Measurements from ENCODE around the gene YEATS4.

Gene YEATS4

DNA sequence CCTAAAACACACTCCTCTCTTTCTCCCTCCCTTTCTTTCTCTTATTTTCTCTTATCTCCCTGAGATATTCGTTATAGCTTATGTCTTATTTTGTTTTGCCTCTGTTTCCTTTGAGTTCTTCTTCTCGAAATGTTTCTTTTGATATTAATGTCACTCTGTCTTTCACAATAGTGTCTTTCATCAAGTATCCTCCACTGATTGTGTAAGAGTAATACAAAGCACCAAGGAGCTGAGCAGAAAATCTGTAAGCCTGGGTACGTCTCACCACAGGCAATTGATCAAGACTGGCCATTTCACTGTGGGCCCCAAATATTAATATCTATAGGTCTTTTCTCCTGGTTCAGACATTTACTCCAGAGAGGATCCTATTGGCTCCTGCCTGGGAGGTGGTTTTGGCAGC lies 16.2 kb upstream of the YEATS4 start:
- no peak for DNase-seq

DNA sequence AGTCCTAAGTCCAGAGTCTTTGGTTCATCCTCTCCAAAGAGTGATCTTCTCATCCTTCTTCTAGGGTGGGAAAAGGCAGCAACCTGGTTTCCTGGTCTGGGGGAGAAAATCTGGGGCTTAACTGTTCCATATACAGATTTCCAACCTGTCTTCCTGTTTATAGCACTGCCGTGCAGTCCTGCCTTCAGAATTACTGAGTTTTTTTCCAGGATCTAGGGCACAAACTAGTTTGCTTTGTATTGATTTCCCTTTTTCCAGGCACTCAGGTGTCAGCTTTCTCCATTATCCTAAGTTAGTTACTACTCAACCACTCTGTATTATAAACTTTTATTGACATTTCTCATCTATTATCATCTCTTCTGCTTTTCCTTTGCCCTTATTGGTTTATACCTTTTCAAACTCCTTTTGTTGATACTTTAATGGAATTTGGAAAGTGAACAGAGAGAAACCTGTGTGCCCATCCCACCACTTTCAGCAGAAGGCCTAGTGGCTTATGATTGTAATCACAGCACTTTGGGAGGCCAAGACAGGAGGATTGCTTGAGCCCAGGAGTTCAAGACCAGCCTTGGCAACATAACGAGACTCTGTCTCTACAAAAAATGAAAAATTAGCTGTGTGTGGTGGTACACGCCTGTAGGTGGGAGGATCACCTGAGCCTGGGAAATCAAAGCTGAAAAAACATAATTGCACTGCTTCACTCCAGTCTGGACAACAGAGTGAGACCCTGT lies 15.5 kb upstream of the YEATS4 start:
- DNase-seq: no peak

DNA sequence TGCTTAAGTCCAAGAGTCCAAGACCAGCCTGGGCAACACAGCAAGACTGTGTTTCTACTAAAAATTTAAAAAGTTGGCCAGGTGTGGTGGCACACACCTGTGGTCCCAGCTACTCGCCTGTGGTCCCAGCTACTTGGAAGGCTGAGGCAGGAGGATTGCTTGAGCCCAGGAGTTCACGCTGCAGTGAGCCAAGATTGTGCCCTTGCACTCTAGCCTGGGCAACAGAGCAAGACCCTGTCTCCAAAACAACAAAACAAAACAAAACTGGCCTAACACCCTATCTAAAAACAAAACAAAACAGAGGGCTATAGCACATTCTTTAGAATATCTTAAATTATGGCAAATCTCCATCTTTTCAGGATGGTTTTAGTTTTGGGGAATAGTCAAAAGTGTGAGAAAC lies 14.5 kb upstream of the YEATS4 start:
- DNase-seq: no peak

DNA sequence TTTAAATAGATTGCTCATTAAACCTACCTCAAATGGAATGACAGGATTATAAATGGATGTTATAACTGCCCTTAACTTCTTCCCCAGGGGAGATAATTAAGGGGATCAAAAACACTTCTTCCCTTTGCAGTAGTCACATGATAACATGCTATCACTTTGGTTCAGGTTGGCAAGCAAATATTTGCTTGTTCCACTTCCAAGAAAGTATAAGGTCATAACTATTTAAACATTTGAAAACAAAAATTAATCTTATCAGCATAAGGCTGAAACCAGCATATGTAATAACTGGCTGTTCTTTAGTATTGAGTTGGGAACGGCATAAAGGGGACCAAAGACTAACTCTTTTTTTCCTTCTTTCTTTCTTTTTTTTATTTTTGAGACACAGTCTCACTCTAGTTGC lies 13.8 kb upstream of the YEATS4 start:
- no peak for DNase-seq

DNA sequence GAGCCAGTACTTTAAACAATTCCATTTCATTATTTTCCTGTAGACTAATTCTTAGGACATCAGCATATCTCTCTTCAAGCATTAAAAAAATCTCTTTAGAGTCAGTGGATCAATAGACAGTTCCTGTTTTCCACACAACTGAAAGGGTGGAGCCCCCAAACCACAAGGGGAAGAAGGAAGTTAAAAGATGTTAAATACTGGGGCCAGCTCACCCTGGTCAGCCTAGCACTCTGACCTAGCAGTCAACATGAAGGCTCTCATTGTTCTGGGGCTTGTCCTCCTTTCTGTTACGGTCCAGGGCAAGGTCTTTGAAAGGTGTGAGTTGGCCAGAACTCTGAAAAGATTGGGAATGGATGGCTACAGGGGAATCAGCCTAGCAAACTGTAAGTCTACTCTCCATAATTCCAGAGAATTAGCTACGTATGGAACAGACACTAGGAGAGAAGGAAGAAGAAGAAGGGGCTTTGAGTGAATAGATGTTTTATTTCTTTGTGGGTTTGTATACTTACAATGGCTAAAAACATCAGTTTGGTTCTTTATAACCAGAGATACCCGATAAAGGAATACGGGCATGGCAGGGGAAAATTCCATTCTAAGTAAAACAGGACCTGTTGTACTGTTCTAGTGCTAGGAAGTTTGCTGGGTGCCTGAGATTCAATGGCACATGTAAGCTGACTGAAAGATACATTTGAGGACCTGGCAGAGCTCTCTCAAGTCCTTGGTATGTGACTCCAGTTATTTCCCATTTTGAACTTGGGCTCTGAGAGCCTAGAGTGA lies 11.2 kb upstream of the YEATS4 start, which contains the start of gene LYZ:
Gene LYZ, plus strand, starts transcription at position 220 of the 777 bp plus-strand sequence. Its CDS starts 28 bp downstream, at position 248.
- no peak for DNase-seq

DNA sequence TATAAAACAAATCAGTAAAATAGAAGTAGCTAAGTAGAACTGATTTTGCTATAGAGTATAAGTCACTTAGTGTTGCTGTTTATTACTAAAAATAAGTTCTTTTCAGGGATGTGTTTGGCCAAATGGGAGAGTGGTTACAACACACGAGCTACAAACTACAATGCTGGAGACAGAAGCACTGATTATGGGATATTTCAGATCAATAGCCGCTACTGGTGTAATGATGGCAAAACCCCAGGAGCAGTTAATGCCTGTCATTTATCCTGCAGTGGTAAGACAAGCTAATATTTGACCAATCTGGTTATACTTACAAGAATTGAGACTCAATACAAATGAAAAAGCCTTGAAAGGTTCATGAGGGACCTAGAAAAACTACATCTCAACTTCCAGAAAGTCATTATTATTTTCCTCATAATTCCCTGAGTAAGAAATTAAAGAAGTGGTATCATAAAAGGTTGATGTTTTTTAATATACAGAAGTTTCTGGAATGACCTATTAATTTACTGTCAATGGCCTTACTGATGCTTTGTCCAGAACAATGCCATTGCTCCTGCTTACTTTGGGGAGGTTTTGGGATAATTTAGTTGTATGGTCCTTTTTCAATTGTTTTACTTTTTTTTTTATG lies 9.4 kb upstream of the YEATS4 start:
- no peak for DNase-seq

DNA sequence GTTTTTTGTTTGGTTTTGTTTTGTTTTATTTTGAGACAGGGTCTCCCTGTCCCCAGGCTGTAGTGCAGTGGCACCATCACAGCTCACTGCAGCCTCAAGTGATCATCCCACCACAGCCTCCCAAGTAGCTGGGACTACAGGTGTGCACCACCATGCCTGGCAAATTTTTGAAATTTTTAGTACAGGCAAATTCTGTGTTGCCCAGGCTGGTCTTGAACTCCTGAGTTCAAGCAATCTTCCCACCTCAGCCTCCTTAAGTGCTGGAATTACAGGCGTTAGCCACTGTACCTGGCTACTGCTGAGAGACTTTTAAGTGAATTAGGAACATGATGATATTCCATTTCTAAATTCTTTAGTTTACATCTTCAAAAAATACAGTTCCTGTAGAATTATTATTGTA lies 8.8 kb upstream of the YEATS4 start:
- DNase-seq: no peak

DNA sequence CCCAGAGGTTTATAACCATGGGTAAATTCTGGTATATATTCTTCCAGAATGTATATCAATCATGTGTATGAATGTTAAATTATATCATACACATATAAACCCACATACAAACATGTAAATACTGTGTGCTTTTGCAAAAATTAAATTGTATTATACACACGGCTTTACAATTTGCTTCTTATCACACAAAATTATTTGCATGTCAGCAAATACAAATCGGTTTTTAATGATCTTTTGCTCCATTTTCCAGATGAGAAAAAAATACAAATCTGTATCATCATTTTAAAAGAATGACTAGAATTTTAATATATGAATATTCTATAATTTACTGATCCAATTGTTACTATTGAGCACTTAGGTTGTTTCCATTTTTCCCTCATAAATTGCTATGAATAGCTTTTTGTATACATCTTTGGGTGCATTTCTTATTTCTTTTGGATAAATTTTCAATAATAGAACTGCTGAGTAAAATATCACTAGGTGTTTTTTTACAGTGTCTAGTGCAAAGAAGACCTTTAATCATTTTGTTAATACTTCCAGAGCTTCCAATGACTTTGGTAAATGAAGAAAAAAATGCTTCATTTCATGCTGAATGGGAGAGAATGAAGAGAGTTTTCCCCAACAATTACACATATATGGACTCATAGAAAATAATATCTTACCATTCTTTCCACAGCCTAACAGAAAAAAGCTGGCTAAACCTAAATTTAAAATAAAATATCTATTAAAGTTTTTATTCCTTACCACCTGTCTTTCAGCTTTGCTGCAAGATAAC lies 7.9 kb upstream of the YEATS4 start:
- no peak for DNase-seq

DNA sequence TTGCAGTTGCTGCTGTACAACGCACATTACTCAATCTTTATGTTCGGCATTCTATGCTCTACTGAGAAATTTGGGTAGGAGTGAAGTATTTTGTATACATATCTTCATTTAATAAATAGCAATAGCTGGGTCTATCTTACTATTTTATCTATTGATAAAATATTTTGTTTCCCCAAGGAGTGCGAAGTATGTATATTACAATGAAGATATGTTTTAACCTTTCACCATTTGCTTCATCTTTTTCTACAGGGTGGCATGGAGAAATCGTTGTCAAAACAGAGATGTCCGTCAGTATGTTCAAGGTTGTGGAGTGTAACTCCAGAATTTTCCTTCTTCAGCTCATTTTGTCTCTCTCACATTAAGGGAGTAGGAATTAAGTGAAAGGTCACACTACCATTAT lies 6.6 kb upstream of the YEATS4 start:
- DNase-seq: no peak

DNA sequence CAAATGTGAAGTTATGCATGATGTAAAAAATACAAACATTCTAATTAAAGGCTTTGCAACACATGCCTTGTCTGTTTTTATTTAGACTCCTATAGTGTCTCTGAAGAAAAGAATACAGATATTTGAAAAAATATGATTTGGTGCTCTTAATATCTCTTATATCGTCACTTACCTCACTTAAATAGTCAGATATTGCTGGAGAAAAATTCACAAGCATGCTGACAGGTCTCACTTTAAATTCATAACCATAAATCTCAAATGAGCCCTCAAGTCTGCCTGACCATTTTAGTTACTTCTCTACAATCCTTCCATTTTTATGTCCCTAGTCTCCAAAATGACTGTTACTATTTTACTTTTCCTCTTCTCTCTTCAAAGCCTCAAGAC lies 5.4 kb upstream of the YEATS4 start:
- no peak for DNase-seq

DNA sequence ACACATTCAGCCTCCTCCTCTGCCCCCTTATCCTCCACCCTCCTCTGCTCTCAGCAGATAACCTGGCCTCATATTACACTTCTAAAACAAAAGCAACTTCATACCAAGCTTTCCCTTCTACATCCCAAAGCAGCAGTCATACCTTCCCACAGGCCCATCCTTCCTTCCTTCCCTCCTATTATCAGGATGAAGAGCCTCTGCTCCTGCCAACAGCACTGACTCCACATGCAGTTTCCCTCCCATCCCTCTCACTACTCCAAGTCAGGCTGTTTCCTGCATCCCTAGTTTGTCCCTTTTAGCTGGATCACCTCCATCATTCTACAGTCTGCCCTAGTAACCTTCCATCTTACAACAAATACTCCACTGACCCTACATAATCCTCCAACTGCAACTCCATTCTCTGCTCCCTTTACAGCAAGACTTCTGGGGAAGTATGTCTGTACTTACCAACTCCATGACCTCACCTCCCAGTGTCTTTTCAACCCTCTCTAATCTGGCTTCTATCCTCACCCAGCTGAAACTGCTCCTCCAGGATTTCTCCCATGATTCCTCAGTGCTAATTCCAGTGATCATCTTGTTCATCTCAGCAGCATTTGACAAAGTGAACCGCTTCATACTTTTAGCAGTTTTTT lies 4.9 kb upstream of the YEATS4 start:
- no peak for DNase-seq

DNA sequence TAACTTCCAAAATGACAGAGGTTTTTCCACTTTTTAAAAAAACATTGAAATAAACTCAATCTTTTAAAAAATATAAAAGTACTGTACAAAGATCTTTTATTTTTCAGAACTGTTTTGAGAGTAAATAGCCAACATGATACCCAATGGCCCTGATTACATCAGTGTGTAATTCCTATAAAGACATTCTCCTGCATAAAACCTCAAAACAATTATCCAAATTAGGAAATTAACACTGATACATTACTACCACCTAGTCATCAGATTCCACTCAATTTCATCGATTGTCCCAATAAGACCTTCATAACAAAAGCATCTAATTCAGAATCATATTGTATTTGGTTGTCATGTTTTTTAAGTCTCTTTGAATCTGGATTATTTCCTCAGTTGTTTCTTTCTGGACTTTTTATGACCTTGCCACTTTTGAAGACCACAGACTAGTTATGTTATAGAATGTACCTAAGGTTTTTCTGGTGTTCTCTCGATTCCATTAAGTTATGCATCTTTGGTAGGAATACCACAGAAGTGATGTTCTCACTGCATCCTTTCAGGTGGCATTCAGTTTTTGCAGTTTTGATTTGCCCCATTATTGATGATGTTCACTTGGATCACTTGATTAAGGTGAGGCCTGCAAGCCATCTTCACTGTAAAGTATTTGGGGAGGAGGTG lies 4.0 kb upstream of the YEATS4 start:
- DNase-seq: no peak

DNA sequence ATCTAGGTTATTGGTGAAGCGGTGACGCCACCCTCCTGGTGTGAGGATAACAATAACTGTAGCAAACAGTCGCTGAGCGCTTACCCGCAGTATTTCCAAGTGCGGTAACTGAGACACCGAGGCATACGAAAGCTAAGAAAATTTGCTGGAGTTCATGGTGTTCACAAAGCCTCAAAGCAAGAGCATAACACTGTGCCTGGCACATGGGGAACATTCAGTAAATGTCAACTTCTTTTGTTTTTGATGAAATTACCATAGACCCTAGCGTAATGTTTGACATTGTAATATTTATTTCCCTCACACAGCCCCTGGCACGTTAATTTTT lies 767 bp downstream of the YEATS4 start:
- no peak for DNase-seq

DNA sequence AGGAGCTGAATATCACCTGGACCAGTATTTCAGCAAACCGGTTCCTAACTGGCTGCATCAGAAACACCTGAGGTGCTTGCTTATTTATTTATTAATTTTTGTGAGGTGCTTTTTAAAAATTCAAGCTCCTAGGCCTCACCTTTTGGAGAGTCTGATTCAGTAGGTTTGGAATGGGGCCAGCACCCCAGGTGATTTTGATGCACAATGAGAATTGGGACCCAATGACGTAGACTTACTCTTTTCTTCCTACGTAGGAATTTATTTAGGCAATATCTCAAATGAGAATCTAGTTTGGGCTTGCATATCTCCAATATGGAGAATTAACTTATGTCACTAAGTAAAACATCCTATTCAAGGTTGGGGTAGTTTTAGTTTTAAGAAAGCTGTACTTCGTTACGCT lies 7.3 kb downstream of the YEATS4 start:
- no peak for DNase-seq

DNA sequence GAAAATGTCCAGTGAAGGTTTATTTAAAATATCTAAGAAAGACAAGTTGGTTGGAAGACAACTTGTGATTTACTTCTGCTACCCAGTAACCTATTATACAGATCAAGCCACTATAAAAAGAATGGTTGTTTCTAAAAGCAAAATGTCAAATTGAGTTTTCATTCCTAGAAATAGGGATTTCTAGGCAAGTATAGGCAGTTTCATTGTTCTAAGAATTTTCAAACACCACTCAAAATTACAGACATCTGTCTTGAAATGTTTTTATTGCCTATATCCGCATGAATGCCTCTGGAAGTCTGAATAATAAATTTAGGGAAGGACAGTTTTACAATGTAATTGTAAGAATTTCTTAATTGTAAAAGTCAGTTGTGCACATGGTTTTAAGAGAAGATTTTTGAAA lies 8.6 kb downstream of the YEATS4 start:
- no peak for DNase-seq

DNA sequence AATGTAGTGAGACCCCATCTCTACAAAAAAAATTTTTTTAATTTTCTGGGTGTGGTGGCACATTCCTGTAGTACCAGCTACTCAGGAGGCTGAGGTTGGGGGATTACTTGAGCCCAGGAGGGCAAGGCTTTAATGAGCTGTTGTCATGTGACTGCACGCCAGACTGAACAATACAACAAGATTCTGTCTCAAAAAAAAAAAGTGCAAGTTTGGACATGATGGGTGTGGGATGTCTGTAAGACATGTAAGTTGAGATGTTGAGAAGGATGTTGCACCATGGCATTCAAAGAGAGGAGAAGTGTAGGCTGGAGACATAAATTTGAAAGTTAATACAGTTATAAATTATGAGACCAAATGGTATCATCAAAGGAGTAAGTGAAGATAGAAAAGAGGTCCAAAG lies 23.5 kb downstream of the YEATS4 start:
- no peak for DNase-seq

DNA sequence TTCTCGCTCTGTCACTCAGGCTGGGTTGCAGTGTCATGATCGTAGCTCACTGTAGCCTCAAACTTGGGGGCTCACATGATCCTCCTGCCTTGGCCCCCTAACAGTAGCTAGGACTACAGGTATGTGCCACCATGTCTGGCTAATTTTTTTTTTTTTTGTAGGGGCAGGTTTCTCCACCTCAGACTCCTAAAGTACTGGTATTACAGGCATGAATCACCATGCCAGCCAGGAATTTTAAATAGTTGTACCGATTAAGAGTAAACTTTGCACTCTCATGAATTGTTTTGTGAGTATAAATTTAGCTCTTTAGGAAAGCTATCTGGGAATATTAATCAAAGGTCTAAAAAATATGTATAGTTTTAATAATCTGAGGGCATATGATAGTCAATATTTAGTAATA lies 25.5 kb downstream of the YEATS4 start:
- DNase-seq: no peak

DNA sequence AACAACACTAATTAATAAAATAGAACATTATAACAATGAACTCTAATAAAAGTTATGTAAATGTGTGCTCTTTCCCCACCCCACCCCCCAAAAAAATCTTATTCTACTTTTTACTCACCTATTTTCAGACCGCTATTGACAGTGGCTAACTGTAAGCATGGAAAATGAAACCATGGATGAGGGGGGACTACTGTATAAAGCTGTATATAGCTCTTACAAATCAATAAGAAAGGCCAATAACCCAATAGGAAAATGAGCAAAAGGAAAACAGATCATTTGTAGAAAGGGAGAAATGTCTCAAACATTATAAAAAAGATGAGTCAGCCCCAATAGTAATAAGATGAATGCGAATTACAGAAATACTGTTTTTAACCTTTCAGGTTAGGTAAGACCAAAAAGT lies 27.4 kb downstream of the YEATS4 start:
- no peak for DNase-seq

DNA sequence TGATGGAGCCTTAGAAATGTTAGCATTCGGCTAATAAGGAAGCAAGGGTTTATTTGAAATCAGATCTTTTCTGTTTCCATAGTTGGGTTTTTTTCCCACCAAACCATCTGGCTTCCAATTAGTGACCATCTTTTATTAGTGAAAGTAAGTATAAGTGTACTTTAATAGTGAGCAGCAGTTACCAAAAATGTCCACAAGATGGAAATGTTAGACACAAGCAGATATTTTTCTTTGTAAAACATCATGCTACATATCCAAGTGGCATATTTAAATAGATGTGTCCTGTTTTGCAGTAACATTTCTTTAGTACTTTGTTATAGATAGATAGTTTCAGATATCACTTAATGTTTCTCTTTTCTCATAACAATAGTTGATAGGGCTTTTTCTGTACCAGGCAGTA lies 28.8 kb downstream of the YEATS4 start:
- no peak for DNase-seq

DNA sequence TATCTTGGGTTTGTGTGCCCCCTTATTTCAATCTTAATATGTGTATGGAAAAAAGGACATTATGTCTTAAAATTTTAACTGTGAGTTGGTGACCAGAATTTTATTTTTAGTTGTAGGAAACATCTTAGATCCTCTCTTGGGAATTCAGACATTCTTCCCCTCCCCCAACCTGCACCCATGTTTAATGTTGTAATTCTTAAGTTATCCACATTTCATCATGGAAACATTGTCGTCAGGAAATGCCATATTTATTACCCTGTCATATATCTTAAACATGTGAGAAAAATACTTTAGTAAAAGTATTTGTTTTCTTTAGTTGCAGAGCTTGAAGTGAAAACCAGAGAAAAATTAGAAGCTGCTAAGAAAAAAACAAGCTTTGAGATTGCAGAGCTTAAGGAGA lies 30.3 kb downstream of the YEATS4 start:
- DNase-seq: no peak

DNA sequence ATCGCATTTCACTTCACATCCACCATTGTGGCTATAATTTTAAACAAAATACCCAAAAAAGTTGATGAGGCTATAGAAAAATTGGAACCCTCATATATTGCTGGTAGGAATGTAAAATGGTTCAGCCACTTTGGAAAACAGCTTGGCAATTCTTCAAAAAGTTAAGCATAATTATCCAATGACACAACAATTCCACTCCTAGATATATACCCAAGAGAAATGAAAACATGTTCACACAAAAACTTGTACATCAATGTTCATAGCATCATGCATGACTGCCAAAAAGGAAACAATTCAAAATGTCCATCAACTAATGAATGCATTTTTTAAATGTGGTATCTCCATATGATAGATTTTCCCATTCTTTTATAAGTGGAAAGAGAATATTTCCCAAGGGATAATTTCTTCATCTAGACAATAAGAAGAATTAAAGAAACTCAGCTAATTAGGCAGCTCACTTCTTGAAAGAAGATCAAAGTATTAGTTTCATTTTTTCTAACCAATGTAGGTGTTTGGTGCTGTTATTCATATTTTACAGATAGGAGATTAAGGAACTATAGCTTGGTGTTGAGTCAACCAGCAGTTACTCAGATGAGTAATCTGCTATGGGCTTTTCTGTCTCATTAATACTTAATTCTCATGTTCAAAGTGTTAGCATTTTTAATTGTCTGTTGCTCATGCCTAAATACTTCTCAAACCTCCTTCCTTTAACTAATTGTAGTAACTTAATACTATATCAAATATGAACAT lies 32.8 kb downstream of the YEATS4 start:
- no peak for DNase-seq

DNA sequence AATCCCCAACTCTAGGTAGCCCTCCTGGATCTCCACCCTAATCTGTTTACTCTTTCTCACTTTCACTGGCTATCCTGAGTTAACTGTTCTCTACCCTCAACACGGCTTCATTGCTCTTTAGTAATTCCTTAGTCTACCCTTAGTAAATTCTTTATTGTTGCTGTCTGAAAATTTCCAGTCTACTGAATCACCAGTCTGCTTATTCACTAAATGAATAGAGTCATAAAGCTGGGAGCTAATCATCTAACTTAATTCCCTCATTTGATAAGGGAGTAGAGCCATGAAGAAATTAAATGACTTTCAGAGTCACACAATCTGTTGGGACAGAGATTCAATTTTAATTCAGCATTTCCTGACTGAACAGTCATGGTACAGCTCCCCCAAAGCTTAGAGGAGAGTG lies 36.5 kb downstream of the YEATS4 start:
- DNase-seq: no peak
